Measurements from ENCODE around the gene SLC35F2.

Gene SLC35F2

GRCh38 chr11:107853070-107853469 is 5.5 kb downstream of the SLC35F2 start:
- no peak for ATAC-seq
- TF ChIP-seq ESRRG (CRISPR knock-in tag; IDR thresholded peaks at IDR 0.05) (no peak), TOX (CRISPR knock-in tag; IDR thresholded peaks at IDR 0.05; ENCODE audit: borderline replicate concordance) (no peak), PATZ1 (CRISPR knock-in tag; IDR thresholded peaks at IDR 0.05; ENCODE audit: borderline replicate concordance) (no peak), CSRNP3 (CRISPR knock-in tag; IDR thresholded peaks at IDR 0.05) (no peak), SNAI2 (CRISPR knock-in tag; IDR thresholded peaks at IDR 0.05) (no peak), OSR1 (CRISPR knock-in tag; IDR thresholded peaks at IDR 0.05) (no peak), PPARA (CRISPR knock-in tag; IDR thresholded peaks at IDR 0.05; ENCODE audit: borderline replicate concordance) (no peak), ISL1 (CRISPR knock-in tag; IDR thresholded peaks at IDR 0.05) (no peak), TCF4 (CRISPR knock-in tag; IDR thresholded peaks at IDR 0.05; ENCODE audit: borderline replicate concordance) (no peak), TSHZ2 (CRISPR knock-in tag; IDR thresholded peaks at IDR 0.05) (no peak), GLIS3 (CRISPR knock-in tag; IDR thresholded peaks at IDR 0.05) (no peak), CSDC2 (CRISPR knock-in tag; IDR thresholded peaks at IDR 0.05) (no peak), BACH2 (CRISPR knock-in tag; IDR thresholded peaks at IDR 0.05; ENCODE audit: borderline replicate concordance) (no peak), ZFP30 (CRISPR knock-in tag; IDR thresholded peaks at IDR 0.05) (no peak), POU6F1 (CRISPR knock-in tag; IDR thresholded peaks at IDR 0.05; ENCODE audit: borderline replicate concordance, low read depth) (no peak), ZC3H10 (CRISPR knock-in tag; IDR thresholded peaks at IDR 0.05) (no peak), ZFP3 (CRISPR knock-in tag; IDR thresholded peaks at IDR 0.05) (no peak), ZNF8 (CRISPR knock-in tag; IDR thresholded peaks at IDR 0.05) (no peak), RARB (CRISPR knock-in tag; IDR thresholded peaks at IDR 0.05) (no peak), CREB5 (CRISPR knock-in tag; IDR thresholded peaks at IDR 0.05; ENCODE audit: low read depth) (no peak)

- ATAC-seq, result no peak
- no peak for TF ChIP-seq POU6F1 (CRISPR knock-in tag; IDR thresholded peaks at IDR 0.05; ENCODE audit: borderline replicate concordance, low read depth)
- no peak for TF ChIP-seq ESRRG (CRISPR knock-in tag; IDR thresholded peaks at IDR 0.05)
- TF ChIP-seq CREB5 (CRISPR knock-in tag; IDR thresholded peaks at IDR 0.05; ENCODE audit: low read depth), result no peak
- no peak for TF ChIP-seq ZFP30 (CRISPR knock-in tag; IDR thresholded peaks at IDR 0.05)
- no peak for TF ChIP-seq ZNF565 (CRISPR knock-in tag; conservative IDR thresholded peaks at IDR 0.05; ENCODE audit: low read depth)
- no peak for TF ChIP-seq ARNTL (CRISPR knock-in tag; IDR thresholded peaks at IDR 0.05; ENCODE audit: borderline replicate concordance, low read depth)
- no peak for TF ChIP-seq ISL1 (CRISPR knock-in tag; IDR thresholded peaks at IDR 0.05)
- TF ChIP-seq TSHZ2 (CRISPR knock-in tag; IDR thresholded peaks at IDR 0.05), result no peak
- no peak for TF ChIP-seq CSRNP3 (CRISPR knock-in tag; IDR thresholded peaks at IDR 0.05)
- TF ChIP-seq OSR1 (CRISPR knock-in tag; IDR thresholded peaks at IDR 0.05), result no peak
- TF ChIP-seq TCF4 (CRISPR knock-in tag; IDR thresholded peaks at IDR 0.05; ENCODE audit: borderline replicate concordance), result no peak
These were observed 6.8 kb downstream of the SLC35F2 start for GRCh38 chr11:107851704-107852310.

Data from SK-N-SH treated with all-trans-retinoic acid at 6 μM for 48 hours (cell line).